Keratinocyte (primary cell): ENCODE data around the gene SMOC1.

Experiments
- EZH2 ChIP-seq: IDR thresholded peaks from one replicate; pipeline ENCODE4 v1.6.1; 2012; ENCODE audit warnings: inconsistent platforms, mild to moderate bottlenecking, low read length, moderate library complexity
- TF ChIP-seq, protein P1 (sequence below), 3 experiments: IDR thresholded peaks in 1 of 3; conservative IDR thresholded peaks in 1 of 3; optimal IDR thresholded peaks in 1 of 3; 2 replicates in 2 of 3; 3 replicates in 1 of 3; pipeline versions ENCODE3 to v1.5.1; 2011; ENCODE audit warnings: low read length in 3 of 3, mild to moderate bottlenecking in 3 of 3, moderate library complexity in 2 of 3, control low read depth in 1 of 3, inconsistent platforms in 1 of 3; ENCODE audit not compliant: insufficient read depth in 2 of 3; ENCODE audit errors: extremely low read depth in 1 of 3

DNA sequence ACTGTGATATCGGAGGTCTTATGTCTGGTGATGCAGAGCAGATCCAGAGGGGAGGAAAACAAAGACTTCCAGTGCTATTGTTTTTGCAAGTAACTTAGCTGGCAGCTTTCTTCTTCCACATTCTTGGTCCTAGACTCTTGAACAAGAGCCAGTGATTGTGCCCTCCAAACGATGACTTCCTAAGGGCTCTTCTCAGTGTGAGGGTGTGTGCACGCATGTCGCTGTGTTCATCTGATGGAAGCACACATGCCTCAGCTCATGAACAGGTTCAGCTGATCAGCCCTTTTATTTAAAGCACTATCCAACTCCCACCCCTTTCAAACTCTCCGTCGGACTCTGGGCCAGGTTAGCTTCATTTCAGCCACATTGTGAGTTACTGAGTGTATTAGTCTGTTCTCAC lies 59.5 kb downstream of the SMOC1 start:
- TF ChIP-seq, protein P1, sequence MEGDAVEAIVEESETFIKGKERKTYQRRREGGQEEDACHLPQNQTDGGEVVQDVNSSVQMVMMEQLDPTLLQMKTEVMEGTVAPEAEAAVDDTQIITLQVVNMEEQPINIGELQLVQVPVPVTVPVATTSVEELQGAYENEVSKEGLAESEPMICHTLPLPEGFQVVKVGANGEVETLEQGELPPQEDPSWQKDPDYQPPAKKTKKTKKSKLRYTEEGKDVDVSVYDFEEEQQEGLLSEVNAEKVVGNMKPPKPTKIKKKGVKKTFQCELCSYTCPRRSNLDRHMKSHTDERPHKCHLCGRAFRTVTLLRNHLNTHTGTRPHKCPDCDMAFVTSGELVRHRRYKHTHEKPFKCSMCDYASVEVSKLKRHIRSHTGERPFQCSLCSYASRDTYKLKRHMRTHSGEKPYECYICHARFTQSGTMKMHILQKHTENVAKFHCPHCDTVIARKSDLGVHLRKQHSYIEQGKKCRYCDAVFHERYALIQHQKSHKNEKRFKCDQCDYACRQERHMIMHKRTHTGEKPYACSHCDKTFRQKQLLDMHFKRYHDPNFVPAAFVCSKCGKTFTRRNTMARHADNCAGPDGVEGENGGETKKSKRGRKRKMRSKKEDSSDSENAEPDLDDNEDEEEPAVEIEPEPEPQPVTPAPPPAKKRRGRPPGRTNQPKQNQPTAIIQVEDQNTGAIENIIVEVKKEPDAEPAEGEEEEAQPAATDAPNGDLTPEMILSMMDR (optimal IDR thresholded peaks at IDR 0.05 in 1 of 3, IDR thresholded peaks at IDR 0.05 in 1 of 3, conservative IDR thresholded peaks at IDR 0.05 in 1 of 3; ENCODE audit: extremely low read depth in 1 of 3, insufficient read depth in 2 of 3, low read length in 3 of 3) = no peak
- no peak for TF ChIP-seq EZH2
